Measurements from ENCODE around the gene SALL1. TPM values are rescaled to one million over a fixed set of nuclear protein-coding genes. Genes with fewer than 3 reads are reported as not detected.

SALL1 gene
- total and polyA plus RNA-seq, 4 donors: not detected

GRCh38 chr16:51161440-51162195 lies 10.5 kb upstream of the SALL1 start:
- Histone ChIP-seq H3K4me1 (ENCODE audit: control insufficient read depth in 1 of 2, insufficient read depth in 2 of 2, low read length in 2 of 2) (no peaks in the 10 kb centered on the region), H3K36me3 (ENCODE audit: control insufficient read depth in 1 of 2, insufficient read depth in 2 of 2, low read length in 1 of 2) (no peaks in the 10 kb centered on the region), H3K27me3 (ENCODE audit: control insufficient read depth in 1 of 2, insufficient read depth in 2 of 2, low read length in 1 of 2) (no peaks in the 10 kb centered on the region), H3K9me3 (ENCODE audit: control insufficient read depth, low read length) (peaks cover 2% of the 10 kb centered on the region), H3K4me3 (ENCODE audit: low read length in 2 of 2) (no peak overlapping the region), H3K27ac (ENCODE audit: low read depth in 1 of 2, low read length in 2 of 2) (no peak overlapping the region)
- 72 to 87% methylated on average over 2 of the region's 2 CpGs for WGBS, 2 donors
- intact Hi-C loops (cut with DNase I): no loop called here
- DNase-seq (no peak), ATAC-seq (ENCODE audit: low FRiP score) (no peak)

- Histone ChIP-seq H3K4me1 (ENCODE audit: control insufficient read depth in 1 of 2, insufficient read depth in 2 of 2, low read length in 2 of 2) (no peaks in the 10 kb centered on the region), H3K4me3 (ENCODE audit: low read length in 2 of 2) (no peak overlapping the region), H3K27ac (ENCODE audit: low read depth in 1 of 2, low read length in 2 of 2) (no peak overlapping the region), H3K27me3 (ENCODE audit: control insufficient read depth in 1 of 2, insufficient read depth in 2 of 2, low read length in 1 of 2) (no peaks in the 10 kb centered on the region), H3K36me3 (ENCODE audit: control insufficient read depth in 1 of 2, insufficient read depth in 2 of 2, low read length in 1 of 2) (no peaks in the 10 kb centered on the region), H3K9me3 (ENCODE audit: control insufficient read depth, low read length) (peaks cover 2% of the 10 kb centered on the region)
- DNase-seq: no peak
- 63 to 64% methylated on average over 6 of the region's 6 CpGs for WGBS, 2 donors
- intact Hi-C loops (cut with DNase I): no loop called here
- ATAC-seq (ENCODE audit: low FRiP score): no peak
These were observed 8.8 kb upstream of the SALL1 start for GRCh38 chr16:51159865-51160264.

- ATAC-seq (ENCODE audit: low FRiP score): no peak
- no peak for DNase-seq
- Histone ChIP-seq H3K4me1 (ENCODE audit: control insufficient read depth in 1 of 2, insufficient read depth in 2 of 2, low read length in 2 of 2) (no peaks in the 10 kb centered on the region), H3K9me3 (ENCODE audit: control insufficient read depth, low read length) (peaks cover under 1% of the 10 kb centered on the region), H3K27ac (ENCODE audit: low read depth in 1 of 2, low read length in 2 of 2) (no peak overlapping the region), H3K4me3 (ENCODE audit: low read length in 2 of 2) (no peak overlapping the region), H3K27me3 (ENCODE audit: control insufficient read depth in 1 of 2, insufficient read depth in 2 of 2, low read length in 1 of 2) (no peaks in the 10 kb centered on the region), H3K36me3 (ENCODE audit: control insufficient read depth in 1 of 2, insufficient read depth in 2 of 2, low read length in 1 of 2) (no peaks in the 10 kb centered on the region)
- WGBS, 2 donors: 77 to 85% methylated on average over 3 of the region's 3 CpGs
- intact Hi-C loops (cut with DNase I): no loop called here
These were observed 8.2 kb upstream of the SALL1 start for GRCh38 chr16:51159296-51159695.

GRCh38 chr16:51157698-51158097 lies 6.6 kb upstream of the SALL1 start:
- intact Hi-C loops (cut with DNase I): no loop called here

GRCh38 chr16:51156807-51157200 lies 5.7 kb upstream of the SALL1 start:
- Histone ChIP-seq H3K4me1 (ENCODE audit: control insufficient read depth in 1 of 2, insufficient read depth in 2 of 2, low read length in 2 of 2) (no peaks in the 10 kb centered on the region), H3K4me3 (ENCODE audit: low read length in 2 of 2) (no peak overlapping the region), H3K36me3 (ENCODE audit: control insufficient read depth in 1 of 2, insufficient read depth in 2 of 2, low read length in 1 of 2) (no peaks in the 10 kb centered on the region), H3K27me3 (ENCODE audit: control insufficient read depth in 1 of 2, insufficient read depth in 2 of 2, low read length in 1 of 2) (peaks cover 0 to 2% of the 10 kb centered on the region in 2 donors), H3K9me3 (ENCODE audit: control insufficient read depth, low read length) (no peaks in the 10 kb centered on the region), H3K27ac (ENCODE audit: low read depth in 1 of 2, low read length in 2 of 2) (no peak overlapping the region)
- DNase-seq: no peak
- no peak for ATAC-seq (ENCODE audit: low FRiP score)
- 78 to 84% methylated on average over 2 of the region's 2 CpGs for WGBS, 2 donors
- intact Hi-C loops (cut with DNase I): no loop called here

More at GRCh38 chr16:51157698-51158097, 6.6 kb upstream of the SALL1 start:
- Histone ChIP-seq H3K27me3 (ENCODE audit: control insufficient read depth in 1 of 2, insufficient read depth in 2 of 2, low read length in 1 of 2) (peaks cover 0 to 2% of the 10 kb centered on the region in 2 donors), H3K4me1 (ENCODE audit: control insufficient read depth in 1 of 2, insufficient read depth in 2 of 2, low read length in 2 of 2) (no peaks in the 10 kb centered on the region), H3K9me3 (ENCODE audit: control insufficient read depth, low read length) (no peaks in the 10 kb centered on the region), H3K27ac (ENCODE audit: low read depth in 1 of 2, low read length in 2 of 2) (no peak overlapping the region), H3K36me3 (ENCODE audit: control insufficient read depth in 1 of 2, insufficient read depth in 2 of 2, low read length in 1 of 2) (no peaks in the 10 kb centered on the region), H3K4me3 (ENCODE audit: low read length in 2 of 2) (no peak overlapping the region)
- DNase-seq (no peak), ATAC-seq (ENCODE audit: low FRiP score) (no peak)
- 68 to 76% methylated on average over 2 of the region's 2 CpGs for WGBS, 2 donors

GRCh38 chr16:51155820-51156806 lies 5.0 kb upstream of the SALL1 start:
- Histone ChIP-seq H3K4me3 (ENCODE audit: low read length in 2 of 2) (no peak overlapping the region), H3K4me1 (ENCODE audit: control insufficient read depth in 1 of 2, insufficient read depth in 2 of 2, low read length in 2 of 2) (no peaks in the 10 kb centered on the region), H3K27ac (ENCODE audit: low read depth in 1 of 2, low read length in 2 of 2) (no peak overlapping the region), H3K36me3 (ENCODE audit: control insufficient read depth in 1 of 2, insufficient read depth in 2 of 2, low read length in 1 of 2) (no peaks in the 10 kb centered on the region), H3K27me3 (ENCODE audit: control insufficient read depth in 1 of 2, insufficient read depth in 2 of 2, low read length in 1 of 2) (peaks cover 0 to 2% of the 10 kb centered on the region in 2 donors), H3K9me3 (ENCODE audit: control insufficient read depth, low read length) (no peaks in the 10 kb centered on the region)
- DNase-seq (no peak), ATAC-seq (ENCODE audit: low FRiP score) (no peak)
- intact Hi-C loops (cut with DNase I): no loop called here
- 7 to 10% methylated on average over 59 of the region's 59 CpGs for WGBS, 2 donors

GRCh38 chr16:51155199-51155607 lies 4.1 kb upstream of the SALL1 start:
- 22 to 25% methylated on average over 20 of the region's 20 CpGs for WGBS, 2 donors
- no peaks in the 10 kb centered on the region for H3K36me3 ChIP-seq (ENCODE audit: control insufficient read depth in 1 of 2, insufficient read depth in 2 of 2, low read length in 1 of 2)
- no peaks in the 10 kb centered on the region for H3K9me3 ChIP-seq (ENCODE audit: control insufficient read depth, low read length)
- ATAC-seq (ENCODE audit: low FRiP score) (no peak), DNase-seq (no peak)
- peaks cover 0 to 2% of the 10 kb centered on the region in 2 donors for H3K27me3 ChIP-seq (ENCODE audit: control insufficient read depth in 1 of 2, insufficient read depth in 2 of 2, low read length in 1 of 2)
- H3K27ac ChIP-seq (ENCODE audit: low read depth in 1 of 2, low read length in 2 of 2): no peak overlapping the region
- intact Hi-C loops (cut with DNase I): no loop called here
- no peaks in the 10 kb centered on the region for H3K4me1 ChIP-seq (ENCODE audit: control insufficient read depth in 1 of 2, insufficient read depth in 2 of 2, low read length in 2 of 2)
- no peak overlapping the region for H3K4me3 ChIP-seq (ENCODE audit: low read length in 2 of 2)

GRCh38 chr16:51154271-51155171 lies 3.5 kb upstream of the SALL1 start:
- no peak for ATAC-seq (ENCODE audit: low FRiP score)
- 38 to 47% methylated on average over 55 of the region's 55 CpGs for WGBS, 2 donors
- no peaks in the 10 kb centered on the region for H3K4me1 ChIP-seq (ENCODE audit: control insufficient read depth in 1 of 2, insufficient read depth in 2 of 2, low read length in 2 of 2)
- no peak overlapping the region for H3K4me3 ChIP-seq (ENCODE audit: low read length in 2 of 2)
- no peaks in the 10 kb centered on the region for H3K9me3 ChIP-seq (ENCODE audit: control insufficient read depth, low read length)
- H3K27me3 ChIP-seq (ENCODE audit: control insufficient read depth in 1 of 2, insufficient read depth in 2 of 2, low read length in 1 of 2): peaks cover 0 to 2% of the 10 kb centered on the region in 2 donors
- H3K36me3 ChIP-seq (ENCODE audit: control insufficient read depth in 1 of 2, insufficient read depth in 2 of 2, low read length in 1 of 2): no peaks in the 10 kb centered on the region
- intact Hi-C loops (cut with DNase I): no loop called here
- DNase-seq: no peak
- H3K27ac ChIP-seq (ENCODE audit: low read depth in 1 of 2, low read length in 2 of 2): no peak overlapping the region
